Trophoblast cell (in vitro differentiated cells and primary cell): ENCODE data around the gene LRP1B.

Experiments
- DNase-seq, 2 donors: peaks; one replicate each; pipeline ENCODE4 v3.0.0-alpha.2; 2016
- H2AFZ ChIP-seq: 2 replicates; pipeline ENCODE4 v1.6.1; 2013; ENCODE audit warnings: low read length, moderate library complexity, mild to moderate bottlenecking; ENCODE audit not compliant: insufficient read depth, poor library complexity
- H2AK5ac ChIP-seq: 2 replicates; pipeline ENCODE4 v1.6.1; 2013; ENCODE audit warnings: mild to moderate bottlenecking, low read length
- H2BK120ac ChIP-seq: 2 replicates; pipeline ENCODE4 v1.6.1; 2013; ENCODE audit warnings: low read length, mild to moderate bottlenecking, moderate library complexity; ENCODE audit not compliant: insufficient read depth, poor library complexity
- H2BK12ac ChIP-seq: 2 replicates; pipeline ENCODE4 v1.6.1; 2013; ENCODE audit warnings: mild to moderate bottlenecking, low read length, moderate library complexity
- H2BK5ac ChIP-seq: 2 replicates; pipeline ENCODE4 v1.6.1; 2013; ENCODE audit warnings: low read length, low read depth, moderate library complexity, mild to moderate bottlenecking; ENCODE audit not compliant: poor library complexity
- H3K14ac ChIP-seq: 2 replicates; pipeline ENCODE4 v1.6.1; 2013; ENCODE audit warnings: mild to moderate bottlenecking, low read length
- H3K18ac ChIP-seq: 2 replicates; pipeline ENCODE4 v1.6.1; 2013; ENCODE audit warnings: mild to moderate bottlenecking, low read length
- H3K23ac ChIP-seq: 2 replicates; pipeline ENCODE4 v1.6.1; 2013; ENCODE audit warnings: low read length
- H3K27ac ChIP-seq: 2 replicates; pipeline ENCODE4 v1.5.1; 2013; ENCODE audit warnings: low read depth, mild to moderate bottlenecking, inconsistent platforms, low read length, moderate library complexity
- H3K27me3 ChIP-seq: 2 replicates; pipeline ENCODE4 v1.6.1; 2013; ENCODE audit warnings: inconsistent platforms, mild to moderate bottlenecking, low read length, moderate library complexity; ENCODE audit not compliant: insufficient read depth
- H3K36me3 ChIP-seq, 2 experiments: 1 replicate in 1 of 2; 2 replicates in 1 of 2; pipeline ENCODE4 v1.6.1; 2013; ENCODE audit warnings: low read length in 2 of 2, mild to moderate bottlenecking in 2 of 2, moderate library complexity in 1 of 2; ENCODE audit not compliant: insufficient read depth in 2 of 2, control insufficient read depth in 1 of 2
- H3K4ac ChIP-seq: 2 replicates; pipeline ENCODE4 v1.6.1; 2013; ENCODE audit warnings: low read depth, mild to moderate bottlenecking, low read length, moderate library complexity
- H3K4me1 ChIP-seq, 2 experiments: 1 replicate in 1 of 2; 2 replicates in 1 of 2; pipeline ENCODE4 v1.6.1; 2013; ENCODE audit warnings: low read length in 2 of 2, mild to moderate bottlenecking in 2 of 2, moderate library complexity in 1 of 2; ENCODE audit not compliant: insufficient read depth in 2 of 2, control insufficient read depth in 1 of 2
- H3K4me2 ChIP-seq: 2 replicates; pipeline ENCODE4 v1.6.1; 2013; ENCODE audit warnings: inconsistent platforms, mild to moderate bottlenecking, low read length, moderate library complexity
- H3K4me3 ChIP-seq: 2 replicates; pipeline ENCODE4 v1.5.1; 2013; ENCODE audit warnings: mild to moderate bottlenecking, low read depth, low read length, inconsistent platforms
- H3K79me1 ChIP-seq: one replicate; pipeline ENCODE4 v1.6.1; 2013; ENCODE audit warnings: low read length
- H3K79me2 ChIP-seq: 2 replicates; pipeline ENCODE4 v1.6.1; 2013; ENCODE audit warnings: low read length, mild to moderate bottlenecking; ENCODE audit not compliant: control insufficient read depth, insufficient read depth, poor library complexity
- H3K9ac ChIP-seq: 2 replicates; pipeline ENCODE4 v1.6.1; 2013; ENCODE audit warnings: mild to moderate bottlenecking, low read length
- H3K9me3 ChIP-seq: 2 replicates; pipeline ENCODE4 v1.6.1; 2013; ENCODE audit warnings: low read depth, mild to moderate bottlenecking, control low read depth, inconsistent platforms, low read length; ENCODE audit not compliant: insufficient read depth
- H4K12ac ChIP-seq: 2 replicates; pipeline ENCODE4 v1.6.1; 2013; ENCODE audit warnings: low read depth, mild to moderate bottlenecking, low read length, moderate library complexity
- H4K8ac ChIP-seq: 2 replicates; pipeline ENCODE4 v1.6.1; 2013; ENCODE audit warnings: low read depth, mild to moderate bottlenecking, low read length, moderate library complexity
- H4K91ac ChIP-seq: one replicate; pipeline ENCODE4 v1.6.1; 2013; ENCODE audit warnings: low read depth, mild to moderate bottlenecking, low read length, moderate library complexity
- WGBS: extraction: QIAGEN DNeasy Blood & Tissue Kit; methylation state at CpG from one replicate; pipeline ENCODE4 v1.1.7; 2013; ENCODE audit warnings: missing lambda C conversion rate; ENCODE audit not compliant: insufficient read length, insufficient coverage; ENCODE audit errors: extremely low coverage; 5-methylcytosine and 5-hydroxymethylcytosine counted together

Gene LRP1B

DNA sequence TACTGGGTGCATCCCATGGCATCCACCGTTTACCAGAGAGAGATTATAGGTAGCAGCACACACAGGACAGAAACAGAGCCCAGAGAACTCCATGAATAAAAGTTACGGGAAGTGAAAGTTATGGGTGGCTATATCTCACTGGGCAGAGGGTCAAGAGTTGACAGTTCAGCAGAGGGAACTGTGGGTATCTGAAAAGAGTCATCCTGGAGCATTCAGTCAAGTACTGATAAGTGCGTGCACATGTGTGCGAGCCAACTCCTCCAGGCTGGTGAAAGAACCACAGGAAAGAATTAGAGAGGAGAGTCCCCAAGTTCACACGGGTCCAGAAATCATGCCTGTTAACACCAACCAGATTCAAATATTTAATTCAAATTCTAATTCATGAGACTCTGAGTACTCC is 1588.2 kb downstream of the LRP1B start:
- Histone ChIP-seq H2BK5ac (no peak overlapping the region), H3K27me3 (no peaks in the 10 kb centered on the region), H3K14ac (no peak overlapping the region), H2AFZ (peak overlapping the region; percentile 54), H3K36me3 (no peaks in the 10 kb centered on the region), H2BK12ac (no peak overlapping the region), H4K91ac (no peak overlapping the region), H3K23ac (no peak overlapping the region), H3K79me2 (no peaks in the 10 kb centered on the region), H3K4me2 (no peak overlapping the region), H3K9me3 (no peaks in the 10 kb centered on the region), H4K8ac (no peak overlapping the region), H3K4me1 (no peaks in the 10 kb centered on the region), H3K18ac (no peak overlapping the region), H3K27ac (no peak overlapping the region), H3K4ac (no peak overlapping the region), H4K12ac (no peak overlapping the region), H3K4me3 (no peak overlapping the region), H2BK120ac (no peak overlapping the region), H3K79me1 (no peaks in the 10 kb centered on the region), H2AK5ac (no peak overlapping the region), H3K9ac (no peak overlapping the region)
- WGBS = no CpG with 5 or more reads among the region's 5 CpGs
- no peak for DNase-seq

DNA sequence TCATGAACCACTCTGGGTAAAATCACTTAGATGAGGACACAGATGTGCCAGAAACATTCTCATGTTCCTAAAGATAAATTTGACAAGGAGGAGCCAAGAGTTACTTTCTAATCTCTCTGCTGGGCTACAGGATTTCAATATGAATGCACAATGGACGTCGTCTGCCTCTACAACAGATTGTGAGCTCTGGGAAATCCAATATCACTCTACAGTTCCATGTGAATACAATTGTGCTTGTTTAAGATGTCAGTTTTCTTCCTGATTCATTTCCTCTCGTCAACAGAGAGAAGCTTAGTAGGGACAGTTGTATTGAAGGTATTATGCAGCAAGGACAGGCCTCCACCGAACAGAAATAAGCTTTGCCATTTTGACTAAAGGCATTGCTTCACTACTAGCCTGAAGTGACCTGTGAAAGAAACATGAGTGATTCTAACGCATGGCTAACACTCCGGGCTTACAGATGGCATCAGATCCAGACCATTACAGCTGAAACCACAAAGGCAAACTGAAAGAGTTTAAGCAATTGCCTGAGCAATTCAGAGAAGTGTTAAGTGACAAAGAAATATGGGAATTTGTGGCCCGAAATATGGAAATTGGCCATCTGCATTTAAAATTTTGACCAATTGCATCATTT is 1591.5 kb downstream of the LRP1B start:
- no peaks in the 10 kb centered on the region for H3K36me3 ChIP-seq
- H2AFZ ChIP-seq = no peak overlapping the region
- no peaks in the 10 kb centered on the region for H3K9me3 ChIP-seq

DNA sequence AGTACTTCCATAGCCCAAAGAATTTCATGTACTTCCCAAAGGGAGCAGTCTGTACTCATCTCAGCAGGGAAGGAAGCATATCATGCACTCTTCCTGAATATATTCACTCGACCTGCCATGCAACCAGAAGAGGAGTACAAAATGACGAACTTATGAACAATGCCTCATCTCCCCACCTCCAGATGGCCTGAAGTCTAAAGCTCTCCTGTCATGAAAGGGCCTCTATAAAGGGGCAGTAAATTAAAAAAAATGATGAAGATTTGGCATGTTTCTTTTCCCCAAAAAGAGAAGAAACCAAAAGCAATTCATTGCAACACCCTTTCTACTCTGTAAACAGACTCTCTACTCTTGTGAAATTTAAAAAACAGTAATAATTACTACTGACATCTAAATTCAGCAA is 1601.1 kb downstream of the LRP1B start:
- no peaks in the 10 kb centered on the region for H3K79me2 ChIP-seq
- WGBS = no CpG with 5 or more reads among the region's 2 CpGs

More for the DNA sequence above, 1591.5 kb downstream of the LRP1B start:
- Histone ChIP-seq H3K18ac (no peak overlapping the region), H3K27ac (no peak overlapping the region), H2BK12ac (no peak overlapping the region), H4K12ac (no peak overlapping the region), H3K23ac (no peak overlapping the region), H3K79me2 (no peaks in the 10 kb centered on the region), H2BK5ac (no peak overlapping the region), H3K14ac (no peak overlapping the region), H2BK120ac (no peak overlapping the region), H4K91ac (no peak overlapping the region), H3K79me1 (no peaks in the 10 kb centered on the region), H3K4ac (no peak overlapping the region), H4K8ac (no peak overlapping the region), H2AK5ac (no peak overlapping the region), H3K4me3 (no peak overlapping the region), H3K4me2 (no peak overlapping the region), H3K9ac (no peak overlapping the region), H3K27me3 (no peaks in the 10 kb centered on the region), H3K4me1 (no peaks in the 10 kb centered on the region)
- WGBS = no CpG with 5 or more reads among the region's 7 CpGs
- DNase-seq = no peak

DNA sequence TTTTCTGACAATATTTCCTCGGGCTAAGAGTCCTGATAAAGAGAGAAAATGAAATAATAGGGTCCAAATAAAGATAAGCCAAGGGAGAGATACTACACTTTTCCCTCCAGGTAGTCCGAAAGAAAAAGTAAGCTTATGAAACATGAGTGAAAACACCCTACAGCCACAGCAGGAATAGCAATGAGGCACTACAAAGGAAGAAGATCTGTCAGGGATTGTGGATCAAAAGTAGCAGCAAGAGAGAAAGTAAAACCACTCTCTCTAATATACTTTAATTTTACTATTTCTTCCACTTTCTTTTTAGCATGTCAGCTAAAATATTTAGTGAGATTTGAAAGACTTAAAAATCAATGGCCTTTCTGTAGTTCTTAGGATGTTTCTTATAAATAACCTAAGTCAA is 1601.8 kb downstream of the LRP1B start:
- Histone ChIP-seq H3K9ac (no peak overlapping the region), H3K79me1 (no peaks in the 10 kb centered on the region), H3K4me3 (no peak overlapping the region), H3K27me3 (no peaks in the 10 kb centered on the region), H3K4ac (no peak overlapping the region), H2BK12ac (no peak overlapping the region), H2BK5ac (no peak overlapping the region), H3K14ac (no peak overlapping the region), H3K79me2 (no peaks in the 10 kb centered on the region), H3K23ac (no peak overlapping the region), H4K8ac (no peak overlapping the region), H3K9me3 (no peaks in the 10 kb centered on the region), H3K27ac (no peak overlapping the region), H3K4me1 (no peaks in the 10 kb centered on the region), H4K91ac (no peak overlapping the region), H2AFZ (no peak overlapping the region), H3K4me2 (no peak overlapping the region), H3K36me3 (no peaks in the 10 kb centered on the region), H4K12ac (no peak overlapping the region), H3K18ac (no peak overlapping the region), H2AK5ac (no peak overlapping the region), H2BK120ac (no peak overlapping the region)
- no CpG with 5 or more reads among the region's 2 CpGs for WGBS
- no peak for DNase-seq

More for the DNA sequence above, 1601.1 kb downstream of the LRP1B start:
- Histone ChIP-seq H2AK5ac (no peak overlapping the region), H3K9ac (no peak overlapping the region), H3K14ac (no peak overlapping the region), H3K79me1 (no peaks in the 10 kb centered on the region), H2BK120ac (no peak overlapping the region), H4K91ac (no peak overlapping the region), H3K4me3 (no peak overlapping the region), H4K8ac (no peak overlapping the region), H3K18ac (no peak overlapping the region), H4K12ac (no peak overlapping the region), H3K4me1 (no peaks in the 10 kb centered on the region), H3K23ac (no peak overlapping the region), H2BK5ac (no peak overlapping the region), H3K27ac (no peak overlapping the region), H2BK12ac (no peak overlapping the region), H3K4ac (no peak overlapping the region), H3K4me2 (no peak overlapping the region), H3K9me3 (no peaks in the 10 kb centered on the region), H2AFZ (no peak overlapping the region), H3K27me3 (no peaks in the 10 kb centered on the region), H3K36me3 (no peaks in the 10 kb centered on the region)
- no peak for DNase-seq
